ENCODE data around the gene LRRC27.
"Not testable (repeated sequence)": the region's sequence is repeated elsewhere in the genome, so short reads cannot be mapped to it uniquely, and the experiment has no call there.

LRRC27 gene

GRCh38 chr10:132316133-132316532, 15.9 kb upstream of the LRRC27 start:
- DNase-seq = no peak

GRCh38 chr10:132317477-132317876, 14.5 kb upstream of the LRRC27 start:
- not testable (repeated sequence) for DNase-seq

- no peak for DNase-seq
These were observed 11.9 kb upstream of the LRRC27 start for GRCh38 chr10:132319853-132320653.

GRCh38 chr10:132320654-132321469, 11.1 kb upstream of the LRRC27 start:
- no peak for DNase-seq

- DNase-seq = no peak
These were observed 10.3 kb upstream of the LRRC27 start for GRCh38 chr10:132321726-132322125.

- DNase-seq = no peak
These were observed 9.4 kb upstream of the LRRC27 start for GRCh38 chr10:132322586-132323048.

- no peak for DNase-seq
These were observed 7.8 kb upstream of the LRRC27 start for GRCh38 chr10:132324186-132324585.

- DNase-seq = no peak
These were observed 5.6 kb upstream of the LRRC27 start for GRCh38 chr10:132326344-132326889.

GRCh38 chr10:132326925-132327324, 5.1 kb upstream of the LRRC27 start:
- peak; percentile 36 for DNase-seq

- DNase-seq = no peak
These were observed 3.9 kb upstream of the LRRC27 start for GRCh38 chr10:132328106-132328505.

- DNase-seq = no peak
These were observed 3.3 kb upstream of the LRRC27 start for GRCh38 chr10:132328738-132329137.

GRCh38 chr10:132329565-132330485, 2.2 kb upstream of the LRRC27 start:
- DNase-seq = peak; percentile 30

- no peak for DNase-seq
These were observed 1.5 kb upstream of the LRRC27 start for GRCh38 chr10:132330486-132330833.

GRCh38 chr10:132332433-132332754, 401 bp downstream of the LRRC27 start:
- no peak for DNase-seq

GRCh38 chr10:132333386-132333785, 1.4 kb downstream of the LRRC27 start:
- no peak for DNase-seq

- no peak for DNase-seq
These were observed 2.7 kb downstream of the LRRC27 start for GRCh38 chr10:132334631-132335188.

- DNase-seq = no peak
These were observed 3.4 kb downstream of the LRRC27 start for GRCh38 chr10:132335189-132336063.

GRCh38 chr10:132336064-132336746, 4.2 kb downstream of the LRRC27 start:
- DNase-seq = no peak

- DNase-seq = no peak
These were observed 5.0 kb downstream of the LRRC27 start for GRCh38 chr10:132336919-132337407.

- not testable (repeated sequence) for DNase-seq
These were observed 5.9 kb downstream of the LRRC27 start for GRCh38 chr10:132337854-132338253.

GRCh38 chr10:132338876-132339275, 6.9 kb downstream of the LRRC27 start:
- DNase-seq = no peak
